Muscle layer of colon (tissue), 2 donors: ENCODE data around the gene THAP4.

Source experiments
- H3K27ac ChIP-seq: one replicate; pipeline ENCODE4 v1.7.0; 2013; ENCODE audit warnings: low read depth, mild to moderate bottlenecking, low read length, moderate library complexity
- H3K27me3 ChIP-seq, 2 donors: one replicate each; pipeline ENCODE4 v1.7.0; 2013; ENCODE audit warnings: low read length in 2 of 2, mild to moderate bottlenecking in 2 of 2; ENCODE audit not compliant: insufficient read depth in 2 of 2, control insufficient read depth in 1 of 2
- H3K36me3 ChIP-seq: one replicate; pipeline ENCODE4 v1.7.0; 2013; ENCODE audit warnings: mild to moderate bottlenecking, low read length; ENCODE audit not compliant: insufficient read depth
- H3K4me1 ChIP-seq: one replicate; pipeline ENCODE4 v1.7.0; 2013; ENCODE audit warnings: mild to moderate bottlenecking, low read length; ENCODE audit not compliant: insufficient read depth
- H3K4me3 ChIP-seq, 2 donors: one replicate each; pipeline ENCODE4 v1.7.0; 2013; ENCODE audit warnings: low read length in 2 of 2, low read depth in 1 of 2, mild to moderate bottlenecking in 1 of 2, moderate library complexity in 1 of 2
- H3K9ac ChIP-seq: one replicate; pipeline ENCODE4 v1.7.0; 2013; ENCODE audit warnings: low read length
- H3K9me3 ChIP-seq: one replicate; pipeline ENCODE4 v1.7.0; 2013; ENCODE audit warnings: mild to moderate bottlenecking, low read length
- donor health status: abdominal sarcoma.
- donor health status: Adenocarcinoma of cecum.

The THAP4 gene

GRCh38 chr2:241615522-241616052, 21.4 kb downstream of the THAP4 start:
- Histone ChIP-seq H3K9ac (no peak overlapping the region), H3K4me3 (no peak overlapping the region), H3K27me3 (no peaks in the 10 kb centered on the region), H3K9me3 (no peaks in the 10 kb centered on the region), H3K4me1 (peaks cover 4% of the 10 kb centered on the region), H3K36me3 (no peaks in the 10 kb centered on the region), H3K27ac (no peak overlapping the region)

GRCh38 chr2:241615041-241615440, 21.9 kb downstream of the THAP4 start:
- Histone ChIP-seq H3K4me3 (no peak overlapping the region), H3K36me3 (no peaks in the 10 kb centered on the region), H3K27ac (no peak overlapping the region), H3K4me1 (peaks cover 5% of the 10 kb centered on the region), H3K27me3 (no peaks in the 10 kb centered on the region), H3K9ac (no peak overlapping the region), H3K9me3 (no peaks in the 10 kb centered on the region)

- no peak overlapping the region for H3K4me3 ChIP-seq
- H3K9ac ChIP-seq = no peak overlapping the region
- no peaks in the 10 kb centered on the region for H3K36me3 ChIP-seq
- no peaks in the 10 kb centered on the region for H3K9me3 ChIP-seq
- no peak overlapping the region for H3K27ac ChIP-seq
- H3K27me3 ChIP-seq = no peaks in the 10 kb centered on the region
- peaks cover 10% of the 10 kb centered on the region for H3K4me1 ChIP-seq
Observed at GRCh38 chr2:241613017-241613780, 23.8 kb downstream of the THAP4 start.

DNA sequence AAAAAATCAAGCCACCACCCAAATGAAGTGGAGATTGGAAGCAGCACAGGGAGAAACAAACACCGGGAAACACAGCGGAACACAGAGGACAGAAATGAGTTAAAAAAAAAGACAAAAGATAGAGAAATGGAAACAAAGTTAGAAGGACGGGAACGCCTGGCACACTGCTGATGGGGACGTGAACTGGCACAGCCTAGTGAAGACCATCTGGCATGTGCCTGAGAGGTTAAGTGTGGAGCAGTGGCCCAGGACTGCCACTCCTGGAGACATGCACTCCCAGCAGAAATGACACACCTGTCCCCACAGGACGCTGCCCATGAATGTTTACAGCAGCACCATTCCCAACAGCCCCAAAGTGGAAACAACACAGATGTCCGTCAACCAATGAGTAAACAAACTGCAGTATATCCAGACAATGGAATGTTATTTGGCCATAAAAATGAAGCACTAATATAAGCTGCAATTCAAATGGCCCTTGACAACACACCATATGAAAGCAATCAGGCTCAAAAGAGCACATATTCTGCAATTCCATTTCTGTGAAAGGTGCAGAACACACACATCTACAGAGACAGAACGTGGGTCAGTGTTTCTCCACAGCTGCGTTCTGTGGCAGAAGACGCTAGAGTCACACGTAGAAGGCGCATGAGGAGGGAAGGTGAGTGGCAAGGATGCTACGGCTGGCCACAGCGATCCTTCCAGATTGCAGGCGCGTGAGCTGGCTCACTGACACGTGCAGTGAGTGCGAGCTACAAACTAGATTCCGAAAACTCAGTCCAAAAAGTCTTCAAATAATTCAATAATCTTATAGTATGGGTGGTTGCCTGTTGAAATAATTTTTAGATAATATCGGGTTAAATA, 24.6 kb downstream of the THAP4 start:
- H3K4me1 ChIP-seq = peaks cover 10% of the 10 kb centered on the region
- H3K27ac ChIP-seq = no peak overlapping the region
- H3K27me3 ChIP-seq = no peaks in the 10 kb centered on the region
- H3K9me3 ChIP-seq = no peaks in the 10 kb centered on the region
- H3K36me3 ChIP-seq = no peaks in the 10 kb centered on the region
- no peak overlapping the region for H3K4me3 ChIP-seq
- H3K9ac ChIP-seq = no peak overlapping the region

DNA sequence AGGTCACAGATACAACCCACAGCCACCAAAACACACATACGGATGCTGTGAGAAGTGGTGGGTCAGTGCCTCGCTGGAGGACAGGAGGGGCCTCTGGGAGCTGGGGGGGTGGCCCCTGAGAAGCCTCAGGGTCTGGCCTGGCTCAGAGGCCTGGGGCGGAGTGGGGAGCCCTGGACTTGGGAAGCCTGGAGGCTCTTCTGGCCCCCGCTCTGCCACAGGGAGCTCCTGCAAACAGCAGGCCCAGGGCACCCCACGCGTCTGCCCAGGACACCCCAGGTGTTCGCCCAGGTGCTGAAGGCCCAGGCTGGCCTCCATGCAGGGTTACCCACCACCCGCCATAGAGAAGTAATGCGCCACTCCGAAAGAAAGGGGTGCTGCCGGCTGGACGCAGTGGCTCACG, 25.9 kb downstream of the THAP4 start:
- Histone ChIP-seq H3K27ac (peak overlapping the region; percentile 53), H3K27me3 (no peaks in the 10 kb centered on the region), H3K36me3 (peaks cover 6% of the 10 kb centered on the region), H3K4me1 (peaks cover 10% of the 10 kb centered on the region), H3K9me3 (no peaks in the 10 kb centered on the region), H3K4me3 (no peak overlapping the region), H3K9ac (no peak overlapping the region)

DNA sequence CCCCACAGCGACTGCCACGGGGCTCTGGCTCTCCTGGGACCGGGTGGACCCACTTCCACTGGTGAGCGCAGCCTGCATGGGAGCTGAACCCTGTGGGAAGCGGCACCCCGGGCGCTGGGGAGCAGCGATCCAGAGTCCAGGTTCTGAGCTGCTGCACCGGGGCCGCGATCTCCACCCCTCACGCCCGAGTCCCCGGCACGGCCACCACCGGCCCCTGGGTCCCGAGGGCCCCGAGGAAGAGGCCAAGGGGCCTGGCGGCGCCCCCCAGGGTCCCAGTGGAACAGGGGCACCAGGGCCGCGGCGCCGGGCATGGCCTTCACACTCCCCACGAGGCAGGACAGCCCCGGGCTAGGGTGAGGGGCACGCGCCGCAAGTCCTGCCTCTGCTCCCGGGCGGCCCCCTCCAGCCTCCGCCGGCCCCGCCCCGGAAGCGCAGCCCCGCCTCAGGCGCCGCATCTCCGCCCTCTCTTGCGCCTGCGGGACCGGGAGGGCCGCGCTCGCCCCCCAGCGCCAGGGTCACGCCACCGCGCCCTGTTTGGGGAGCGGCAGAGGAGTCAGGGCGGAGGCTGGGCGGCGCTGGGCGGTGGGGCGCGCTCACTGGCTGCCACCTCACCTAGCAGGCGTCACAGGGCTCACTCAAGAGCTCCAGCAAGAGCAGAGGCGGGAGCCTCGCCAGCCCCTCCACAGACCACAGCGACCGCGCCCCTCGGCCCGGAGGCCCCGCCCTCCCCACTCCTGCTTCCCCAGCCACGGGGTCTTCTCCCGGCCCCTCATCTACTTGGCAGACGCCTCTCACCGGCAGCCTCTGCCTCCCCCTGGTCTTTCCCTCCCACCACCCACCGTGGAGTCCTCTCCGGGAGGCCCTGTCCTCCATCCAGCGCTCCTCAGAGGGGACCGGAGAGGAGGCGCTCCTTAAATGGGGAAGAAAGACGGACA, 26.8 kb downstream of the THAP4 start:
- Histone ChIP-seq H3K36me3 (peaks cover 16% of the 10 kb centered on the region), H3K27ac (peak overlapping the region; percentile 53), H3K4me1 (peaks cover 10% of the 10 kb centered on the region), H3K27me3 (no peaks in the 10 kb centered on the region), H3K9me3 (no peaks in the 10 kb centered on the region), H3K9ac (peak overlapping the region; percentile 57), H3K4me3 (peak overlapping the region; percentile 52 to 62)

DNA sequence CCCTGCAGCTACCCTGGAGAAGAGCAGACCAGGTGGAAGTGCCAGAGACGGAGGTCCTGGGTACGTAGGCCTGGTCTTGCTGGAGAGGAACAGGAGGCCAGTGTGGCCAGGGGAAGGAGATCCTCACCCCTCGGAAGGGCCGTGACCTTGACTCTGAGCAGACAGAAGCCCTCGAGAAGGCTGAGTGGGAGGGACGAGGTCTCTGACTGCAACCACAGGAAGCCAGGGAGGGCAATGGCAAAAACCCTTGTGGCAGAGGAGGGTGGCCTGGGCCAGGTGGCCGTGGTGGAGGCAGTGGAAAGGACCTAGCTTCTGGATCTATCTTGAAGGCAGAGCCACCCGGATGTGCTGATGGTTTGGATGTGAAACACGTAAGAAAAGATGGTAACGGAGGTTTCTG, 28.1 kb downstream of the THAP4 start:
- Histone ChIP-seq H3K9me3 (no peaks in the 10 kb centered on the region), H3K4me1 (peaks cover 10% of the 10 kb centered on the region), H3K36me3 (peaks cover 21% of the 10 kb centered on the region), H3K4me3 (no peak overlapping the region), H3K27me3 (no peaks in the 10 kb centered on the region), H3K9ac (no peak overlapping the region), H3K27ac (no peak overlapping the region)

GRCh38 chr2:241607162-241607885, 29.6 kb downstream of the THAP4 start:
- Histone ChIP-seq H3K9ac (no peak overlapping the region), H3K27me3 (no peaks in the 10 kb centered on the region), H3K4me1 (peaks cover 10% of the 10 kb centered on the region), H3K9me3 (no peaks in the 10 kb centered on the region), H3K27ac (no peak overlapping the region), H3K36me3 (peaks cover 26% of the 10 kb centered on the region), H3K4me3 (no peak overlapping the region)

GRCh38 chr2:241606186-241606585, 30.8 kb downstream of the THAP4 start:
- Histone ChIP-seq H3K9ac (no peak overlapping the region), H3K27me3 (no peaks in the 10 kb centered on the region), H3K4me1 (peaks cover 10% of the 10 kb centered on the region), H3K4me3 (no peak overlapping the region), H3K36me3 (peaks cover 32% of the 10 kb centered on the region), H3K9me3 (no peaks in the 10 kb centered on the region), H3K27ac (no peak overlapping the region)

GRCh38 chr2:241603686-241604085, 33.3 kb downstream of the THAP4 start:
- Histone ChIP-seq H3K27me3 (no peaks in the 10 kb centered on the region), H3K9ac (no peak overlapping the region), H3K4me1 (no peaks in the 10 kb centered on the region), H3K27ac (no peak overlapping the region), H3K4me3 (no peak overlapping the region), H3K36me3 (peaks cover 32% of the 10 kb centered on the region), H3K9me3 (no peaks in the 10 kb centered on the region)
